ENCODE data around the gene TTLL12. TPM values are rescaled to one million over a fixed set of nuclear protein-coding genes. Genes with fewer than 3 reads are reported as not detected.

The TTLL12 gene
- polyA plus RNA-seq (ENCODE audit: insufficient read length), result 15.3 TPM

- no peak for DNase-seq (ENCODE audit: low read depth)
These were observed at the start of gene TTLL12 for GRCh38 chr22:43186272-43187170. TTLL12 (minus strand) TSS chr22:43187134; CDS start chr22:43187069, 65 bp downstream.

DNA sequence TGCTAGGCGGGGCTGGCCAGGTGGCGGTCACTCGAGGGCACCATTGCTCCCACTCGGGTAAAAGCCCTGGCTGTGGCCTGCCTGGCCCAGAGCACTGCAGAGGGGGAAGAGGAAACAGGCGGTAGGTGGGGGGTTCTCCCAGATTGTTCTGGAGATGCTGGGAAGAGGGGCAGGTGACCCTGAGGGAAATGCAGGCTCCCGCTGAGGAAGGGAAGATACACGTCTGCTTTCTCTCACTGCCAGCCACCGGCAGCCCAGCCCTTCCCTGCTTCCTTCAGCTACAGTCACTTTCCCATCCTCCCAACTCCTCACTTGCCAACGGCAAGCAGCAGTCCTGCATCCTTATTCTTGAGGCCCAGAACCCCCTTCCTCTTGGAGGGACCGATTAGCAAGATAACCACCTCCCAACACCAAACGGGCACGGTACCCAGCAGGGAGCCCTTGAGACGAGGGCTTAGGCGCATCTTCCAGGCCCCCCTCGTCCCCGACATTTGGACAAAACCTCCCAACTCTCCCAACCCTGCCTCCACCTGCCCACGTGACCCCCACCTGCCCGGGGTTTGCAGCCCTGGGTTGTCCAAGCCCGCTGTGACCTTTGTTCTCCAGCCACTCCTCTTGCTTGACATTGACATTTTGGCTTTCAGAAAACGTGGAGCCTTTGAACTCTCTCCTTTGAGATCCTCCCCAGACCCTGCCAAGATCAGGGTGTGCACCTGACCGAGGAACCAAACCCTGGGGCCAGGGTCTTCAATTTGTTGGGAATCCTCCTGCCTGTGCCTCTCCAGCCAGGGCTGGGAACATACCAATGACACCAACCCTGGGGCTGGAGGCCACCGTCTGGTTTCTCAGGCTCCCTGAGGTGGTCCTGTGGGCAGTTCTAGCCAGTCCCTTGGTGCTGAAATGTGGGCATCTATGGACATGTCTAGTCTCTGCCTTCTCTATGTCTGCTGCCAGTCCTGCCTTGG is 48.8 kb upstream of the TTLL12 start:
- DNase-seq (ENCODE audit: low read depth), result no peak

DNA sequence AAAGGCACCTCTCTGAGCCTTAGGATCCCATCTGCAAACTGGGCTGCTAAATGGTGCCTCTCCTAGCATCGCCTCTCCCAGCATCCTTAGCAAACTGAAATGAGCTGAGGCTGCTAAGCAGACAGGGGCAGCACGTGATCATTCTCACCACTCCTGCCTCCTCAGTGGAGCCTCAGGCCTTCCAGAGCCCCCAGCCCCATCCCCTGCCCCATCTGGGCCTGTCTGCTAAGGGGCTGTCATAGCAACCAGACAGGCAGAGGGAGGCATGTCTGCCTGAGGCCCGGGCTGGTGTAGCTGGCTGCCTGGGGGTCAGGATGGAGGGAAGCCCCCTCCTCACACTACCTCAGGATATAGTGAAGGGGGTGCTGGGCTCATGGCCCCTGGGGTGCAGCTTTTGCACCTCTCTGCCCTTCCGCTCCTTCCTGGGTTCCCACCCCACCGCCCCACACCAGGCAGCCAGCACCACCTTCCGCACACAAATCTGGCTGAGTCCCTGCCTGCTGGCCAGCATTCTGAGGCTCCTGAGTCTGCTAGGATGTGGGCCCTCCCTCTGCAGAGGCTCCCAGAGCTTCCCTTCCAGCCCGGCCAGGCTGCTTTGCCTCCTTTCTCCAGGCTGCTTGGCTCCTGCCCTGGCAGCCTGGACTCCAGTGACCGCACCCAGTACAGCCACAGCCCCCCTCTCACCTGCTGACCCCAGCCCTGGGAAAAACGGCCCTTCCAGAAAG is 47.5 kb upstream of the TTLL12 start:
- DNase-seq (ENCODE audit: low read depth), result no peak

DNA sequence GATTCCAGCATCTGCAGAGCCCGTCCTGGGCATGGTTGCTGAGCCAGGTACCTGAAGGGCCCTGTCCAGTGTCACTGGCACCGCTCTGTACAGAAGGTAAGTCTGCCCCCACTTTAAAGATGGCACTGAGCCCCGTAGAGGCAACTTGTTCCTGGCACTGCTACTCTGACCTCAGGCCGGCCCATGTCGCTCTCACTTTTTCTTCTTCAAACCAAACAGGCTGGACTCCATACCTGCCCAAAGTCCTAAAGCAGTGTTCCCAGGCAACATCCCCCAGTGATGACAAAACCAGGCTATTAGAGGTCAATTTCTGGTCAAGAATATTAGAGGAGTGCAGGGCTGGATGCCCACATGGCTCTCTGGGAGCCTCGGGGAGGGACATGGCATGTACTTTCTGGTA is 46.6 kb upstream of the TTLL12 start:
- DNase-seq (ENCODE audit: low read depth), result no peak

- DNase-seq (ENCODE audit: low read depth), result no peak
These were observed 45.5 kb upstream of the TTLL12 start for GRCh38 chr22:43232445-43232844.

- no peak for DNase-seq (ENCODE audit: low read depth)
These were observed 44.7 kb upstream of the TTLL12 start for GRCh38 chr22:43231724-43232034.

GRCh38 chr22:43230971-43231723 is 44.2 kb upstream of the TTLL12 start:
- DNase-seq (ENCODE audit: low read depth), result no peak

DNA sequence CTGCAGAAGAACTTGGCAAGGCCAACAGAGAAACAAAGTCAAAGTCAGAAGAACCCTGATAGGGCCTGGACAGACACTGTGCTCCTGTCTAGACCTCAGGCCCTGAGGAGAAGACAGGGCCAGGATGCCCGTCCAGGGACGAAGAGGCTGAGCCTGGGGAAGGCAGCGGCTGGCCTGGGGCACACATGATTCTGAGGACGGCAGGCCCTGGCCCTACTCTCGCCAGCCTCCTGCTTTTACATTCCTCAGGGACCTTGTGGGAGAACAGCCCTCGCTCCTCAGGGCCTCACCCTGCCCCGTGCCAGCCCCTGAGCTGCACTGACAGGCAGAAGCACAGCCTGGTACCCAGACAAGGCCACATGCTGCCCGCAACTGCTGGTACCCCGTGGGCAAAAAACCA is 43.6 kb upstream of the TTLL12 start:
- DNase-seq (ENCODE audit: low read depth), result no peak

DNA sequence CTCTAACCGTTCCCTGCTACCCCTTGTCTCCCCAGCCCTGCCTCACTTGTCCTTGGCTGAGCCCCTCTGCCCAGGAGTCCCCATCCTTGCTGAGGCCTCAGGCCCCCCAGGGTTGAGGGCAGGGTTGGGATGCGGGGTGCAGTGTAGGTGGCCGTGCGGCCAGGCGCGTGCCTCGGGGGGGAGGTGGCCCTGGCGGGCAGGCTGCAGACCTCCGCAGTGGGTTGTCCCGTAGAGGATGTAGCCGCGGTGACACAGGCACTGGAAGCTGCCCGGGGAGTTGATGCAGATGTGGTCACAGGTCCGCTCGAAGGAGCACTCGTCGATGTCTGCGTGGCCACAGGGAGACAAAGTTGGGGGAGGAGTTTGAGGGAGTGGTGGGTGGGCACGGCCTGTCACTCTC is 41.9 kb upstream of the TTLL12 start:
- no peak for DNase-seq (ENCODE audit: low read depth)

GRCh38 chr22:43228330-43228729 is 41.4 kb upstream of the TTLL12 start:
- DNase-seq (ENCODE audit: low read depth), result no peak

- DNase-seq (ENCODE audit: low read depth), result no peak
These were observed 40.3 kb upstream of the TTLL12 start for GRCh38 chr22:43227239-43227630.

DNA sequence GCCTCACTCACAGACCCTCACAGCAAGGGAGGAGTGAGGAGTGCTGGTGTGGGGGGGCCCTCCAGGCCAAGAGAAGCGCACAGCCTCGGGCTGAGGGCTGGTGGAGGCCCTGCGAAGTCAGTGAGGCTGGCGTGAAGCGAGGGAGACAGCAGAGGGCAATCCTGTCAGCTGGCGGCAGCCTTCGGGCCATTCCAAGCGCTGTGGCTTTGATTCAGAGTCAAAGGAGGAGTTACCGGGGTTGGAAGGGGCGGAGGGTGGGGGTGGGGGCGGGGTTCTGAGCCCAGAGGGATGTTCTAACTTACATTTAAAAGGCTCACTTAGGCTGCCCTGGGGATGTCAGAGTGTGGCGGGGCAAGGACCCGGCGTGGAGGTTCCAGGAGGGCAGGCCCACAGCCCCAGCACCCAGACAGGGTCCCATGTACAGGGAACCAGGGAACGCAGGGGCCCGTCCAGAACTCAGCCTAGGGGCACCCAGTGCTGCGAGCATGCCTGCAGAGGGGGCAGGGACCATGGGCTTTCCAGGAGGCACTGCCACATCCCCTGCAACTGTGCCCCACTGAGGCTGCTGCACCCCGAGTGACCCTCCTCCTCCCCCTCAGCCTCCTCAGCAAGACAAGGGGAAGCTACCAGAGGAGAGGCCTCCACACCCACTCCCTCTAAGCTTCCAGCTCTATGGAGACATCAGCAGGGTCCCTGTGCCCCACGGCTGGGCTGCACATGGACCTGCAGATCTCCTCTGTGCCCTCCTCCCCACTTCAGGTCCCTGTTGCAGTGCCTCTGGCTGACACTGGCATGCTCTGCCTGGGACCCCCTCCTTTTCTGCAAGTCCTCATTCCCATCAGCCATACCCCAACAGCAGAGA is 39.7 kb upstream of the TTLL12 start:
- no peak for DNase-seq (ENCODE audit: low read depth)

DNA sequence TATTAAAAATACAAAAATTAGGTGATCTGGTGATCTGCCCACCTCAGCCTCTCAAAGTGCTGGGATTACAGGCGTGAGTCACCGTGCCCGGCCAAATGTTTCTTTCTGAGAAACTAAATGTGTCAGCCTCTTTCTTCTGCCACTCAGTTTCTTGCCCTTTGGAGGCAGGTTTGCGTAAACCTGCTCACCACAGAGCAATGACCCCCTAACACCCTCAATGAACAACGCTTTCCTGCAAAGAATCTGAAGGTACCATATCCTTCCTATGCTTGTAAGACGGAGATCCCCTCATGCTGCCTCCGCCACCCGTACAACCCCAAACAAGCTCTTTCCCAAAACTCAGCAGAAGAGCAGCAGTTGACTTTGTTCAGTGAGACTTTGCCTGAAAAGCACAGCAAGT is 38.7 kb upstream of the TTLL12 start:
- no peak for DNase-seq (ENCODE audit: low read depth)

DNA sequence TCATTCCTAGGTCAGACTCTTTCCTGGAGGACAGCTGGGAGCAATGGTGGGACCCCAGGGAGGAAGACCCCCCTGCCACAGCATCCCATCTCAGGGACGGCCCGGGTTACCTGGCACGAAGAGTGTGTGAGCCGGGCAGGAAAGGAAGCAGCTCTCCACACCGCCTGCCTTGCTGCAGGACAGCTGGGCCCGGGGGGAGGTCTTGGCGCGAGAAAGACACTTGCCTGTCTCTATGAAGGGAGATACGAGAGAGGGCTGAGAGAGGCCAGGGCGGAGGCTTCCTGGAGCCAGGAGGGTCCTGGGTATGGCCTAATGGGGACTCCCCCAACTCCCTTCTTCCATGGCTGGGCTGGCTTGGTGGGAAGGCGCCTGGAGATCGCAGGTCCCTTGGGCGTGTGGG is 36.1 kb upstream of the TTLL12 start:
- no peak for DNase-seq (ENCODE audit: low read depth)

DNA sequence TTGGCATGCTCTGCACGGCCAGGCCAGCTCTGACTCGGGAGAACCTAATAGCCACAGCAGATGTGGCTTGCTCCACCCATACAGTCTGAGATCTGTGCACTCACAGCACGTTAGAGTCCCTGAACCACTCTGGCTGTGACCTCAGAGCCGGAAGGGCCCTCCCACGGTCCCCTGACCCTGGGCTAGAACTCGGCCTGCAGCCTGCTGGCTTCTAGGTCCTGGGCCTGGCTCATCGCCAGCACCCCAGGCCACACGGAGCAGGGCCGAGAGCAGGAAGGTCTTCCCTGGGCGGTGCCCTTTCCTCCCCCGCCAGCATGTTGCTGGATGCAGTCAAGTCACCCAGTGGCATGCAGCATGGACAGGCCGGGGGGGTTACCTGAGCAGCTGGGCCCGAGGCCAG is 35.3 kb upstream of the TTLL12 start:
- DNase-seq (ENCODE audit: low read depth), result no peak

GRCh38 chr22:43220625-43221380 is 33.9 kb upstream of the TTLL12 start:
- no peak for DNase-seq (ENCODE audit: low read depth)

DNA sequence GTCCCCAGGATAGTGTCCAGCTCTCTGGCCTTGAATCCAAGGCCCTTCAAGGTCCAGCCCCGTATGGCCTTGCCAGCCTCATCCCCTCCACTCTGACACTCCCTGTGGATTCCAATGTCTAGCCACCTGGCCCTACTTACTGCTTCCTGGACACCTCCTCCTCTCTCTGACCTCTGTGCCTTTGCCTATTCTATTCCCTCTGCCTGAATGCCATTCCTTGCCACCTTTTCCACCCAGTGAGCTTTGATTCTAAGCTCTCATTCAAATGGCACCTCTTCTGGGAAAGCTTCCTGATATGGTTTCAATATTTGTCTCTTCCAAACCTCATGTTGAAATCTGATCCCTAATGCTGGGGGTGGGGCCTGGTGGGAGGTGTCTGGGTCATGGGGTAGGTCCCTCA is 31.9 kb upstream of the TTLL12 start:
- DNase-seq (ENCODE audit: low read depth), result no peak

GRCh38 chr22:43217285-43218030 is 30.5 kb upstream of the TTLL12 start:
- DNase-seq (ENCODE audit: low read depth), result no peak

- no peak for DNase-seq (ENCODE audit: low read depth)
These were observed 29.8 kb upstream of the TTLL12 start for GRCh38 chr22:43216738-43217137.
